HepG2 (cell line): ENCODE measurements around the gene KAZALD1. TPM values are rescaled to one million over a fixed set of nuclear protein-coding genes. Genes with fewer than 3 reads are reported as not detected.

Experiments
- ASH2L ChIP-seq: fragments of 300-600, 200-600 bp; sonication (generic); IDR thresholded peaks from 2 replicates; pipeline ENCODE4 v1.7.0; 2017; ENCODE audit warnings: low read depth, mild to moderate bottlenecking, moderate library complexity, mixed read lengths, low read length; ENCODE audit not compliant: insufficient read length
- KDM2A ChIP-seq: sonication (generic); formaldehyde crosslinking; IDR thresholded peaks from 2 replicates; pipeline ENCODE4 v1.4.0; 2020; ENCODE audit warnings: low read depth, missing genetic modification reagents, borderline replicate concordance
- NCOR1 ChIP-seq: fragments of 200-600 bp; sonication (generic); IDR thresholded peaks from 2 replicates; pipeline ENCODE4 v1.7.0; 2017; ENCODE audit warnings: antibody characterized with exemption, low read length, borderline replicate concordance
- NR2C2 ChIP-seq: sonication (generic); formaldehyde crosslinking; IDR thresholded peaks from 2 replicates; pipeline ENCODE4 v1.4.0; 2020; ENCODE audit warnings: missing genetic modification reagents, mild to moderate bottlenecking, moderate library complexity, borderline replicate concordance
- SOX6 ChIP-seq, 2 experiments: fragments of 450-650 bp in 1 of 2; sonication (generic) in 1 of 2; formaldehyde crosslinking in 1 of 2; IDR thresholded peaks; 2 replicates each; pipeline versions ENCODE4 v1.4.0 to v1.6.1; 2017 to 2020; ENCODE audit warnings: antibody characterized with exemption in 1 of 2, mild to moderate bottlenecking in 1 of 2, missing genetic modification reagents in 1 of 2
- THAP11 ChIP-seq: IDR thresholded peaks from 2 replicates; pipeline ENCODE4 v1.6.1; 2016; ENCODE audit warnings: missing biosample characterization, missing genetic modification reagents
- ZBTB20 ChIP-seq: sonication (generic); formaldehyde crosslinking; IDR thresholded peaks from 2 replicates; pipeline ENCODE4 v1.8.1; 2023; ENCODE audit warnings: missing genetic modification reagents, low read depth, mild to moderate bottlenecking, borderline replicate concordance
- ZKSCAN8 ChIP-seq: IDR thresholded peaks from 2 replicates; pipeline ENCODE4 v1.6.1; 2016; ENCODE audit warnings: borderline replicate concordance, missing genetic modification reagents, missing compliant biosample characterization
- ZNF615 ChIP-seq: sonication (generic); formaldehyde crosslinking; IDR thresholded peaks from 2 replicates; pipeline ENCODE4 v1.5.0; 2020; ENCODE audit warnings: mild to moderate bottlenecking, missing genetic modification reagents, borderline replicate concordance
- ZNF879 ChIP-seq: sonication (generic); formaldehyde crosslinking; IDR thresholded peaks from 2 replicates; pipeline ENCODE4 v1.8.1; 2023; ENCODE audit warnings: missing genetic modification reagents
- polyA plus RNA-seq, 8 experiments: library from polyadenylated mRNA; depleted of rRNA in 3 of 8; stranded (reverse) in 7 of 8; unstranded in 1 of 8; fragments of >200 nt; fragmentation: Illumina TruSeq in 4 of 8; extraction: Trizol in 4 of 8; gene quantifications; 2 replicates each; pipeline versions ENCODE4 v1.2.1 to v1.2.3, GENCODE V29; 2011 to 2016; ENCODE audit warnings: low read depth in 4 of 8, missing spikeins in 1 of 8, mixed read lengths in 1 of 8; ENCODE audit not compliant: insufficient read depth in 1 of 8
- total RNA-seq, 5 experiments: library from RNA; depleted of rRNA; stranded (reverse); fragments of >200 nt; fragmentation: Illumina TruSeq; extraction: Trizol; gene quantifications; 2 replicates each; pipeline ENCODE4 v1.2.3, GENCODE V29; 2016; ENCODE audit warnings: low read depth in 1 of 5
- TF ChIP-seq, protein P1 (sequence below), 2 experiments: sonication (generic) in 1 of 2; formaldehyde crosslinking in 1 of 2; IDR thresholded peaks; 2 replicates each; pipeline versions ENCODE4 v1.4.0 to v1.6.1; 2016 to 2020; ENCODE audit warnings: borderline replicate concordance in 1 of 2, low read depth in 1 of 2, mild to moderate bottlenecking in 1 of 2, missing genetic modification reagents in 1 of 2
- TF ChIP-seq, protein P2 (sequence below): sonication (generic); formaldehyde crosslinking; IDR thresholded peaks from 2 replicates; pipeline ENCODE4 v1.5.1; 2020; ENCODE audit warnings: mild to moderate bottlenecking, missing genetic modification reagents
- TF ChIP-seq, protein P3 (sequence below): sonication (generic); formaldehyde crosslinking; IDR thresholded peaks from 2 replicates; pipeline ENCODE4 v1.4.0; 2020; ENCODE audit warnings: missing genetic modification reagents

KAZALD1 gene
- total and polyA plus RNA-seq, 2 of the 13 experiments (the other 11 are each of a cell fraction or from before 2014, with no cell fraction given), result 16.7 to 27.7 TPM

DNA sequence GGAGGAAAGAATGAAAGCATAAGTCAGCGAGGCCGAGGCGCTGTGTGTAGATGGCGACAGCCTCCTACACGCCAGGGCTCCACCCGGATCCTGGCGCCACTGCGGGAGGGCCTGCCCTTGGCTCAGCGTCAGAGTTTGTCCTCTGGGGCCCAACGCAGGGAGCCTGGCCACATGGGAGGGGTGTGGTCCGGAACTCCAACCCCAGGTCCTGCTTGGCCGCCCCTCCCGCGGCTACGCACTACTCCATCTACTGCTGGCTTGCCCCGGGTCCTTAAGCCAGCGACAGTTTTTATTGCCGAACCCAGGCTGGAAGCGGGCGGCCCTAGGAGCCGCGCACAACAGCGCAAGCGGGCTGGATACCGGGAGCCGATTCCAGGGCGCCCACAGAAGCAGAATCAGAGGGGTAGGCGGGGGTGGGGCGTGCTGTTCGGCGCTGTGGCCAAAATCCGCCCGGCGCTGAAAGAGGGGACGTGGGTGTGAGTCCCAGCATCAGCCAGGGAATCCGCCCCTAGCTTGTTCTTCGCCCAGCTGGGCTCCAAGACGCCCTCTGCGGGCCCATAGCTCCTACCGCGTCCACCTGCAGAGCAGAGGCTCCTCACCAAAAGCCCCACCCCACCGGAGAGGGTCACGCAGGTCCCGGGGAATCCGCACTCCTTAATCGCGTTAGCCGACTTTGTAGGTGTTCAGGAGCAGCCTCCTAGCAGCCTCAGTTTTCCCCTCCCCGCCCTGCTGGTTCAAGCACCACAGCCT lies 4.5 kb downstream of the KAZALD1 start (continued):
- TF ChIP-seq, protein P1, sequence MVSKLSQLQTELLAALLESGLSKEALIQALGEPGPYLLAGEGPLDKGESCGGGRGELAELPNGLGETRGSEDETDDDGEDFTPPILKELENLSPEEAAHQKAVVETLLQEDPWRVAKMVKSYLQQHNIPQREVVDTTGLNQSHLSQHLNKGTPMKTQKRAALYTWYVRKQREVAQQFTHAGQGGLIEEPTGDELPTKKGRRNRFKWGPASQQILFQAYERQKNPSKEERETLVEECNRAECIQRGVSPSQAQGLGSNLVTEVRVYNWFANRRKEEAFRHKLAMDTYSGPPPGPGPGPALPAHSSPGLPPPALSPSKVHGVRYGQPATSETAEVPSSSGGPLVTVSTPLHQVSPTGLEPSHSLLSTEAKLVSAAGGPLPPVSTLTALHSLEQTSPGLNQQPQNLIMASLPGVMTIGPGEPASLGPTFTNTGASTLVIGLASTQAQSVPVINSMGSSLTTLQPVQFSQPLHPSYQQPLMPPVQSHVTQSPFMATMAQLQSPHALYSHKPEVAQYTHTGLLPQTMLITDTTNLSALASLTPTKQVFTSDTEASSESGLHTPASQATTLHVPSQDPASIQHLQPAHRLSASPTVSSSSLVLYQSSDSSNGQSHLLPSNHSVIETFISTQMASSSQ (IDR thresholded peaks at IDR 0.05; ENCODE audit: low read depth), result 0 out of 2 replicates have a peak, but pooled peaks have one; percentile 17
- TF ChIP-seq, protein P1 (CRISPR knock-in tag; IDR thresholded peaks at IDR 0.05; ENCODE audit: borderline replicate concordance), result 0 out of 2 replicates have a peak, but pooled peaks have one; percentile 60
- TF ChIP-seq, protein P2, sequence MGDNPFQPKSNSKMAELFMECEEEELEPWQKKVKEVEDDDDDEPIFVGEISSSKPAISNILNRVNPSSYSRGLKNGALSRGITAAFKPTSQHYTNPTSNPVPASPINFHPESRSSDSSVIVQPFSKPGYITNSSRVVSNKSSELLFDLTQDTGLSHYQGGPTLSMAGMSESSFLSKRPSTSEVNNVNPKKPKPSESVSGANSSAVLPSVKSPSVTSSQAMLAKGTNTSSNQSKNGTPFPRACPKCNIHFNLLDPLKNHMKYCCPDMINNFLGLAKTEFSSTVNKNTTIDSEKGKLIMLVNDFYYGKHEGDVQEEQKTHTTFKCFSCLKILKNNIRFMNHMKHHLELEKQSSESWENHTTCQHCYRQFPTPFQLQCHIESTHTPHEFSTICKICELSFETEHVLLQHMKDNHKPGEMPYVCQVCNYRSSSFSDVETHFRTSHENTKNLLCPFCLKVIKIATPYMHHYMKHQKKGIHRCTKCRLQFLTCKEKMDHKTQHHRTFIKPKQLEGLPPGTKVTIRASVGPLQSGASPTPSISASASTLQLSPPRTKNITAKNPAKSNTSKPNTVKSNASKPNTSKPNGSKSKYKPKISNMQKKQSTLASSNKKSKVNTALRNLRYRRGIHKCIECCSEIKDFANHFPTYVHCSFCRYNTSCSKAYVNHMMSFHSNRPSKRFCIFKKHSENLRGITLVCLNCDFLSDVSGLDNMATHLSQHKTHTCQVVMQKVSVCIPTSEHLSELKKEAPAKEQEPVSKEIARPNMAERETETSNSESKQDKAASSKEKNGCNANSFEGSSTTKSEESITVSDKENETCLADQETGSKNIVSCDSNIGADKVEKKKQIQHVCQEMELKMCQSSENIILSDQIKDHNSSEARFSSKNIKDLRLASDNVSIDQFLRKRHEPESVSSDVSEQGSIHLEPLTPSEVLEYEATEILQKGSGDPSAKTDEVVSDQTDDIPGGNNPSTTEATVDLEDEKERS (CRISPR knock-in tag), result peak; percentile 72; the same call in 1 of the 2 replicates
- TF ChIP-seq SOX6 (IDR thresholded peaks at IDR 0.05) (no peak), SOX6 (CRISPR knock-in tag; IDR thresholded peaks at IDR 0.05) (peak; percentile 69), NR2C2 (CRISPR knock-in tag) (peak; percentile 32; the same call in 1 of the 2 replicates), KDM2A (CRISPR knock-in tag) (peak; percentile 82), THAP11 (CRISPR knock-in tag) (peak; percentile 56; the same call in 1 of the 2 replicates), ZNF879 (CRISPR knock-in tag) (no peak), ZKSCAN8 (CRISPR knock-in tag) (no peak), ZBTB20 (CRISPR knock-in tag) (peak; percentile 83; the same call in 1 of the 2 replicates), NCOR1 (peak; percentile 36; the same call in 1 of the 2 replicates), ASH2L (peak; percentile 80), ZNF615 (CRISPR knock-in tag) (no peak)
- TF ChIP-seq, protein P3, sequence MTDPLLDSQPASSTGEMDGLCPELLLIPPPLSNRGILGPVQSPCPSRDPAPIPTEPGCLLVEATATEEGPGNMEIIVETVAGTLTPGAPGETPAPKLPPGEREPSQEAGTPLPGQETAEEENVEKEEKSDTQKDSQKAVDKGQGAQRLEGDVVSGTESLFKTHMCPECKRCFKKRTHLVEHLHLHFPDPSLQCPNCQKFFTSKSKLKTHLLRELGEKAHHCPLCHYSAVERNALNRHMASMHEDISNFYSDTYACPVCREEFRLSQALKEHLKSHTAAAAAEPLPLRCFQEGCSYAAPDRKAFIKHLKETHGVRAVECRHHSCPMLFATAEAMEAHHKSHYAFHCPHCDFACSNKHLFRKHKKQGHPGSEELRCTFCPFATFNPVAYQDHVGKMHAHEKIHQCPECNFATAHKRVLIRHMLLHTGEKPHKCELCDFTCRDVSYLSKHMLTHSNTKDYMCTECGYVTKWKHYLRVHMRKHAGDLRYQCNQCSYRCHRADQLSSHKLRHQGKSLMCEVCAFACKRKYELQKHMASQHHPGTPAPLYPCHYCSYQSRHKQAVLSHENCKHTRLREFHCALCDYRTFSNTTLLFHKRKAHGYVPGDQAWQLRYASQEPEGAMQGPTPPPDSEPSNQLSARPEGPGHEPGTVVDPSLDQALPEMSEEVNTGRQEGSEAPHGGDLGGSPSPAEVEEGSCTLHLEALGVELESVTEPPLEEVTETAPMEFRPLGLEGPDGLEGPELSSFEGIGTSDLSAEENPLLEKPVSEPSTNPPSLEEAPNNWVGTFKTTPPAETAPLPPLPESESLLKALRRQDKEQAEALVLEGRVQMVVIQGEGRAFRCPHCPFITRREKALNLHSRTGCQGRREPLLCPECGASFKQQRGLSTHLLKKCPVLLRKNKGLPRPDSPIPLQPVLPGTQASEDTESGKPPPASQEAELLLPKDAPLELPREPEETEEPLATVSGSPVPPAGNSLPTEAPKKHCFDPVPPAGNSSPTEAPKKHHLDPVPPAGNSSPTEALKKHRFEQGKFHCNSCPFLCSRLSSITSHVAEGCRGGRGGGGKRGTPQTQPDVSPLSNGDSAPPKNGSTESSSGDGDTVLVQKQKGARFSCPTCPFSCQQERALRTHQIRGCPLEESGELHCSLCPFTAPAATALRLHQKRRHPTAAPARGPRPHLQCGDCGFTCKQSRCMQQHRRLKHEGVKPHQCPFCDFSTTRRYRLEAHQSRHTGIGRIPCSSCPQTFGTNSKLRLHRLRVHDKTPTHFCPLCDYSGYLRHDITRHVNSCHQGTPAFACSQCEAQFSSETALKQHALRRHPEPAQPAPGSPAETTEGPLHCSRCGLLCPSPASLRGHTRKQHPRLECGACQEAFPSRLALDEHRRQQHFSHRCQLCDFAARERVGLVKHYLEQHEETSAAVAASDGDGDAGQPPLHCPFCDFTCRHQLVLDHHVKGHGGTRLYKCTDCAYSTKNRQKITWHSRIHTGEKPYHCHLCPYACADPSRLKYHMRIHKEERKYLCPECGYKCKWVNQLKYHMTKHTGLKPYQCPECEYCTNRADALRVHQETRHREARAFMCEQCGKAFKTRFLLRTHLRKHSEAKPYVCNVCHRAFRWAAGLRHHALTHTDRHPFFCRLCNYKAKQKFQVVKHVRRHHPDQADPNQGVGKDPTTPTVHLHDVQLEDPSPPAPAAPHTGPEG (CRISPR knock-in tag), result no peak; the same call in 1 of the 2 replicates
